Smooth muscle cell of the brain vasculature (primary cell): Measurements from ENCODE around the gene MAP3K8.
A peak's percentile ranks its signal among the peaks of the same experiment; 100 is the strongest.
"Not testable (repeated sequence)": the region's sequence is repeated elsewhere in the genome, so short reads cannot be mapped to it uniquely, and the experiment has no call there.

Experiments used
- DNase-seq: peaks from one replicate; pipeline ENCODE4 v3.0.0-alpha.2; 2012; ENCODE audit warnings: low read depth, low spot score

MAP3K8 gene

GRCh38 chr10:30447125-30447799 lies 13.3 kb downstream of the MAP3K8 start:
- DNase-seq = no peak

GRCh38 chr10:30448092-30448491 lies 14.1 kb downstream of the MAP3K8 start:
- no peak for DNase-seq

GRCh38 chr10:30453764-30454527 lies 20.0 kb downstream of the MAP3K8 start:
- no peak for DNase-seq

- no peak for DNase-seq
These were observed 20.9 kb downstream of the MAP3K8 start for GRCh38 chr10:30454744-30455510.

- DNase-seq = no peak
These were observed 21.8 kb downstream of the MAP3K8 start for GRCh38 chr10:30455816-30456215.

- no peak for DNase-seq
These were observed 22.3 kb downstream of the MAP3K8 start for GRCh38 chr10:30456266-30456665.

- peak; percentile 37 for DNase-seq
These were observed 25.3 kb downstream of the MAP3K8 start for GRCh38 chr10:30459283-30459682.

- no peak for DNase-seq
These were observed 26.1 kb downstream of the MAP3K8 start for GRCh38 chr10:30460121-30460520.

- no peak for DNase-seq
These were observed 28.5 kb downstream of the MAP3K8 start for GRCh38 chr10:30462513-30462912.

- DNase-seq = no peak
These were observed 30.0 kb downstream of the MAP3K8 start for GRCh38 chr10:30463944-30464451.

GRCh38 chr10:30464675-30465074 lies 30.7 kb downstream of the MAP3K8 start:
- DNase-seq = no peak

GRCh38 chr10:30466445-30466844 lies 32.5 kb downstream of the MAP3K8 start:
- DNase-seq = no peak

- DNase-seq = no peak
These were observed 33.8 kb downstream of the MAP3K8 start for GRCh38 chr10:30467651-30468338.

- no peak for DNase-seq
These were observed 38.6 kb downstream of the MAP3K8 start for GRCh38 chr10:30472414-30473155.

GRCh38 chr10:30475515-30475914 lies 41.5 kb downstream of the MAP3K8 start:
- not testable (repeated sequence) for DNase-seq

- no peak for DNase-seq
These were observed 42.6 kb downstream of the MAP3K8 start for GRCh38 chr10:30476511-30477155.

- DNase-seq = not testable (repeated sequence)
These were observed 45.5 kb downstream of the MAP3K8 start for GRCh38 chr10:30479513-30479912.

GRCh38 chr10:30481603-30482002 lies 47.6 kb downstream of the MAP3K8 start:
- DNase-seq = no peak

- no peak for DNase-seq
These were observed 54.3 kb downstream of the MAP3K8 start for GRCh38 chr10:30488316-30488715.

- no peak for DNase-seq
These were observed 55.4 kb downstream of the MAP3K8 start for GRCh38 chr10:30489346-30489745.
